ENCODE measurements around the gene MYO16. TPM values are rescaled to one million over a fixed set of nuclear protein-coding genes. Genes with fewer than 3 reads are reported as not detected.

MYO16 gene
- total RNA-seq, 1 experiment from 2014 or later = 0.19 TPM

DNA sequence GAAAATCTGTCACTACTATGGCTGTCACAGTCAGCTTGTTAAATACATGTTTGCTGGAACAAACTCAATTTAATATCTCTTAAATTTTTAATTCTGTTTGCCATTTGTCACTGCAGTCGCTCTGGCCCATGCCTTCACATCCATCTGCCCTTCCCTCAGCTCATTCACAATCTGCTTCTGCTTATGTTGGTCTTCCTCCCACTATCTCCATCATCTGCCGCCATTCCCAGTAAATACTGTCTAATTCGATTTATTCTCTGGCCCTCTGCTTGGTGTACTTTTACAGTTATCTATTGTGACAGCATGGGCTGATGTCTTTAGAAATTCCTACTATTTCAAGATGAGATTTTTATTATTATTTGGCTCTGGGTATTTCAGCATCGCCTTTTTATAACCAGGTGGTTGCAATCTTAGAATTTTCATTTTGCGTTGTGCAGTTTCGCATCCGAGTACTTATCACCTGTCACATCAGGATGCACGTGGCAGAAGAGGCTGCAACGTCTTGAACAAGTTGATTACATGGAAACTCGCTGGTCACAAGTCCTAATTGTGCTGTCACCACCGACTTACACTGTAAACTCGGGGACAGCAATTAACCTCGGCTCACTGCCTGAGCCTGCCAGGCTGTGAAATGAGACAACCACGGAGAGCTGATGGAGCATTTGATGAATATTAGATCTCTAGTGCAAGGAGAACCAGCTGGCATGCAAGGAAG is 158.4 kb downstream of the MYO16 start:
- Mint-ChIP-seq H3K9me3 (ENCODE audit: low read depth, unreplicated experiment) (peaks cover 3% of the 10 kb centered on the region), H3K4me1 (ENCODE audit: low read depth, unreplicated experiment) (no peaks in the 10 kb centered on the region)
- BruUV-seq (replicated peaks) = no TSS peak

GRCh38 chr13:108789476-108789875 is 160.1 kb downstream of the MYO16 start:
- no TSS peak for BruUV-seq (replicated peaks)
- intact Hi-C loops (cut with micrococcal nuclease; ENCODE audit: unreplicated experiment) = no loop called here
- H3K36me3 Mint-ChIP-seq (ENCODE audit: insufficient read depth, unreplicated experiment) = no peaks in the 10 kb centered on the region

More for the DNA sequence above, 158.4 kb downstream of the MYO16 start:
- DNase-seq = no peak
- H3K27ac Mint-ChIP-seq (ENCODE audit: unreplicated experiment) = no peak overlapping the region
- no peaks in the 10 kb centered on the region for H3K36me3 Mint-ChIP-seq (ENCODE audit: insufficient read depth, unreplicated experiment)
- TF ChIP-seq, protein P1, sequence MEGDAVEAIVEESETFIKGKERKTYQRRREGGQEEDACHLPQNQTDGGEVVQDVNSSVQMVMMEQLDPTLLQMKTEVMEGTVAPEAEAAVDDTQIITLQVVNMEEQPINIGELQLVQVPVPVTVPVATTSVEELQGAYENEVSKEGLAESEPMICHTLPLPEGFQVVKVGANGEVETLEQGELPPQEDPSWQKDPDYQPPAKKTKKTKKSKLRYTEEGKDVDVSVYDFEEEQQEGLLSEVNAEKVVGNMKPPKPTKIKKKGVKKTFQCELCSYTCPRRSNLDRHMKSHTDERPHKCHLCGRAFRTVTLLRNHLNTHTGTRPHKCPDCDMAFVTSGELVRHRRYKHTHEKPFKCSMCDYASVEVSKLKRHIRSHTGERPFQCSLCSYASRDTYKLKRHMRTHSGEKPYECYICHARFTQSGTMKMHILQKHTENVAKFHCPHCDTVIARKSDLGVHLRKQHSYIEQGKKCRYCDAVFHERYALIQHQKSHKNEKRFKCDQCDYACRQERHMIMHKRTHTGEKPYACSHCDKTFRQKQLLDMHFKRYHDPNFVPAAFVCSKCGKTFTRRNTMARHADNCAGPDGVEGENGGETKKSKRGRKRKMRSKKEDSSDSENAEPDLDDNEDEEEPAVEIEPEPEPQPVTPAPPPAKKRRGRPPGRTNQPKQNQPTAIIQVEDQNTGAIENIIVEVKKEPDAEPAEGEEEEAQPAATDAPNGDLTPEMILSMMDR (IDR thresholded peaks at IDR 0.05; ENCODE audit: unreplicated experiment) = no peak
- H3K4me3 Mint-ChIP-seq (ENCODE audit: low read depth, unreplicated experiment) = no peak overlapping the region
- CTCF ChIA-PET = no interaction called here
- intact Hi-C loops (cut with micrococcal nuclease; ENCODE audit: unreplicated experiment) = no loop called here
- no peaks in the 10 kb centered on the region for H3K27me3 Mint-ChIP-seq (ENCODE audit: unreplicated experiment)

DNA sequence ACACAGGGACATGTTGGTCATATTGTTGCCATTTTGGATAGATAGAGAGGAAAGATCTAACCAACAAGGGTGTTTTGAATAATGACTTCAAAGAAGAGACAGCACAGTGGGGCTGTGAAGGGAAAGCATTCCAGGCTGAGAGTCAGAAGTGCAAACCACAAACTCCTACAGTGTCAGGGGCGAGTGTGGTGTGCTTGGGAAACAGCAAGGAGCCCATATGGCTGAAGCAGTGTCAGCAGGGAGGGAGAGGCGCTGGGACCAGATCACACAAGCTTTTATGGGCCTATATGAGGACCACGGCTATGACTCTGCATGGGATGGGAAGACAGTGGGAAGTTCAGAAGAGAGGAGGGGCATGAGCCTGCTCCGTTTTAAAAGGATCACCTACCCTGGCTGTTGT is 166.4 kb downstream of the MYO16 start:
- intact Hi-C loops (cut with micrococcal nuclease; ENCODE audit: unreplicated experiment) = no loop called here
- no TSS peak for BruUV-seq (replicated peaks)
- H3K36me3 Mint-ChIP-seq (ENCODE audit: insufficient read depth, unreplicated experiment) = no peaks in the 10 kb centered on the region
- no peaks in the 10 kb centered on the region for H3K4me1 Mint-ChIP-seq (ENCODE audit: low read depth, unreplicated experiment)
- no peak for DNase-seq
- H3K9me3 Mint-ChIP-seq (ENCODE audit: low read depth, unreplicated experiment) = no peaks in the 10 kb centered on the region
- TF ChIP-seq, protein P1 (IDR thresholded peaks at IDR 0.05; ENCODE audit: unreplicated experiment) = no peak
- CTCF ChIA-PET = no interaction called here
- no peak overlapping the region for H3K4me3 Mint-ChIP-seq (ENCODE audit: low read depth, unreplicated experiment)
- no peaks in the 10 kb centered on the region for H3K27me3 Mint-ChIP-seq (ENCODE audit: unreplicated experiment)
- no peak overlapping the region for H3K27ac Mint-ChIP-seq (ENCODE audit: unreplicated experiment)

More at GRCh38 chr13:108789476-108789875, 160.1 kb downstream of the MYO16 start:
- DNase-seq = no peak
- H3K9me3 Mint-ChIP-seq (ENCODE audit: low read depth, unreplicated experiment) = peaks cover 3% of the 10 kb centered on the region
- TF ChIP-seq, protein P1 (IDR thresholded peaks at IDR 0.05; ENCODE audit: unreplicated experiment) = no peak
- CTCF ChIA-PET = no interaction called here
- H3K27ac Mint-ChIP-seq (ENCODE audit: unreplicated experiment) = no peak overlapping the region
- no peaks in the 10 kb centered on the region for H3K4me1 Mint-ChIP-seq (ENCODE audit: low read depth, unreplicated experiment)
- no peak overlapping the region for H3K4me3 Mint-ChIP-seq (ENCODE audit: low read depth, unreplicated experiment)
- H3K27me3 Mint-ChIP-seq (ENCODE audit: unreplicated experiment) = no peaks in the 10 kb centered on the region

- CTCF ChIA-PET = no interaction called here
- TF ChIP-seq, protein P1 (IDR thresholded peaks at IDR 0.05; ENCODE audit: unreplicated experiment) = no peak
- H3K27ac Mint-ChIP-seq (ENCODE audit: unreplicated experiment) = no peak overlapping the region
These were observed 167.9 kb downstream of the MYO16 start for GRCh38 chr13:108797354-108797753.

More at GRCh38 chr13:108797354-108797753, 167.9 kb downstream of the MYO16 start:
- Mint-ChIP-seq H3K9me3 (ENCODE audit: low read depth, unreplicated experiment) (no peaks in the 10 kb centered on the region), H3K36me3 (ENCODE audit: insufficient read depth, unreplicated experiment) (no peaks in the 10 kb centered on the region), H3K4me3 (ENCODE audit: low read depth, unreplicated experiment) (no peak overlapping the region), H3K27me3 (ENCODE audit: unreplicated experiment) (no peaks in the 10 kb centered on the region), H3K4me1 (ENCODE audit: low read depth, unreplicated experiment) (no peaks in the 10 kb centered on the region)
- DNase-seq = no peak
- intact Hi-C loops (cut with micrococcal nuclease; ENCODE audit: unreplicated experiment) = no loop called here
- no TSS peak for BruUV-seq (replicated peaks)
